Measurements from ENCODE around the gene CNOT6. TPM values are rescaled to one million over a fixed set of nuclear protein-coding genes. Genes with fewer than 3 reads are reported as not detected.

CNOT6 gene
- total RNA-seq, 1 donor from 2014 or later = 47.7 TPM

GRCh38 chr5:180599981-180600553 lies 105.9 kb downstream of the CNOT6 start:
- no peak for DNase-seq (ENCODE audit: low read depth)

DNA sequence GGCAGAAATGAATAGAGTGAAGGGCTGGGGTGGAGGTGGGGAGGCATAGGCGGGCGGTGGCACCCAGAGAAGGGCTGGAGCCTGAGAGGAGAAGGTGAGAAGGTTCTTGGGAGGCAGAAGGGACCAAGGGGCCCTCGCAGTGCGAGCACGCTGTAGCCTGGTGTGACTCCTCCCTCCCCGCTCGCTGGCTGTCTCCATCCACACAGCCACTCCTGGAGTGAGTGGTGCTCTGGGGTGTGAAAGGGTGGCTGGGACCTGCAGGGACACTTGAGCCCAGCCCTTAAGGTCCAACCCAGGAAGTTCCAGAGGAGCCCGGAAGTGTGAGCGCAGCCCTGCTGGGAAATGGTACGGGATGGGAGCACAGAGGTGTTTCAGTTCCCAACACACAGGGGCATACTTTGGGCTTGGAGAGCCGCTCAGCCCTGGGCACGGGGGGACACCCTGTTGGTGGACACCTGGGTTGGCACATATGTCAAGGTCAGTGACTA lies 106.4 kb downstream of the CNOT6 start:
- no peak for DNase-seq (ENCODE audit: low read depth)

DNA sequence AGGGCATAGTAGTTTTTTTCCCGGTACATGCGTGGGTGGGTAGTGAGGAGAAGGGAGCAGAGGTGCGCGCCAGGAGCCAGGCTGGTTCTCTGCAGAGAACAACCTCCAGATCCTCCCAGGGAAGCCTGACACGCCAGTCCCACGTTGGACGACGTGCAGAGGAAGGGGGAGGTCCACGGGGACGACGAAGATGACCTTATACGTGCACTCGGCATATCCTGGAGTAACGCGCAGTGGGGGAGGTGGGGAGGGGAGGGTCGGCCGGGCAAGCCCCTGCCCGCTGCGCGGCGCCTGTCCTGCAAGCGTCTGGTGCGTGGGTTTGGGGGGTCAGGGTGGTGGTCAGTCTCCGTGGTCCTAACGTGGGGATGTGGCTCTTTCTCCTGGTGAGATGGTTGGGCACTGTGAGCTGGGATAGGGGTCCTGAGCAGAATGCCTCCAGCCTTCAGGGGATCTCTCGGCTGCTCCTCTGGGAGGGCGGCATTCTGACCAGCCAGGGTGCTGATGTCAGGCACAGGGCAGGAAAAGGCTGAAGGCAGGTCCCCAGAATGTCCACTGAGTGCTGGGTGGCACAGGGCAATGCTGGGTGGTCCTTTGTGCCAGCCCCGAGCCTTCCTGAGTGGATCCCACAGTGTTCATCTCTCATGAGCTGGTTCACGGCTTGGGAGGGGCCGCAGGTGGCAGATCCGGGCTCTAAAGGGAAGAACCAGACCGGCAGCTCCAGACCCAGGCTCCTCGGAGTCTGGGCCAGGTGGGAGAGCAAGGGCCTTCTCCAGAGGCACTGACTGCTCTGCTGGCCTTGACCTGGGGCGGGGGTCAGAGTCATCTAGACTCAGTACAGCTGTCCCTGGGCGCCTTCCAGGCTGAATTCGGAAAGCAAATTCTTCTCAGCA lies 107.7 kb downstream of the CNOT6 start:
- no peak for DNase-seq (ENCODE audit: low read depth)

DNA sequence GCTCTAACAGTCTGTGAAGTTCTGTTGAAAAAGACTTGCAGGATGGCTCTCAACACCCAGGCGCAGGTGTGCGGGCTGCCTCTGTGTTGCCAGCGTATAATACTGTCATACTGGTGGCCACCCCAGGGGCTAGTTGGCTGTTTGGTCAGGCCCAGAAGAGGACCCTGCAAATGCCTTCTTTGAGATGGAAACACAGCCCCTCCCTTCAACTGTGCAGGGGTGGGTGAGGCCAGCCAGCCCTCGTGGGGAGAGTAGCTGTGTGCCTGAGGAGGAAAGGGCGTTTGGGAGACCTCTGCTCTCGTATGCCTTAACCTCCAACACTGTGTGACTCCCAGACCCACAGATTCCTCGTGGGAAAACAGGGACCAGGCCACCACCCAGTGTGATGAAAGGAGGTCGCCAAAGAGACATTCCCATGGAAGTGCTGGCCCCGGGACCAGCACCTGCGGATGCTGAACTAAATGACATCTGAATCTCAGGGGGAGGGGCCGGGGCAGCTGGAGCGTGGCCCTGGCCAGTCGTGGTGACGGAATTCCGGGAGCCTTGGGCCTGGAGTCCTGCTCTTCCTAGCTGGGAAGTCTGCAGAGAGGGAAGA lies 108.4 kb downstream of the CNOT6 start:
- DNase-seq (ENCODE audit: low read depth) = no peak

- no peak for DNase-seq (ENCODE audit: low read depth)
These were observed 109.0 kb downstream of the CNOT6 start for GRCh38 chr5:180603076-180603594.

DNA sequence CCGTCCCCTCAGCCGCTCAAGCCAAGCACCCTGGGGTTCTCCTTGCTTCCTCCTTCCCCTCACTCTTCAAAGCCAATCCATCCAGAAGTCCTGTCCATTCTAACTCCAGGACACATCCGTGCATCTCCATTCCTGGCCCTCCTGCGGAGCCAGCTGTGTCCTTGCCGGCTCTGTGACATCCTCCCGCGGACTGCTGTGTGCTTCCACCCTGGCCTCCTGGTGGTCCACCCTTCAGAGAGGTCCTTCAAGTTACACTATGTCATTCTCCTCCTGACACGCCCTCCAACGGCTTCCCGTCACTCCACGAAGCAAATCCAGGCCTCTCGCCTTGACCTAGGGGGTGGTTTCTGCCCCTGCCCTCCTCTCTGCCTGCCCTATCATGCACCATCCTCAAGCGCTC lies 110.1 kb downstream of the CNOT6 start:
- DNase-seq (ENCODE audit: low read depth) = no peak

DNA sequence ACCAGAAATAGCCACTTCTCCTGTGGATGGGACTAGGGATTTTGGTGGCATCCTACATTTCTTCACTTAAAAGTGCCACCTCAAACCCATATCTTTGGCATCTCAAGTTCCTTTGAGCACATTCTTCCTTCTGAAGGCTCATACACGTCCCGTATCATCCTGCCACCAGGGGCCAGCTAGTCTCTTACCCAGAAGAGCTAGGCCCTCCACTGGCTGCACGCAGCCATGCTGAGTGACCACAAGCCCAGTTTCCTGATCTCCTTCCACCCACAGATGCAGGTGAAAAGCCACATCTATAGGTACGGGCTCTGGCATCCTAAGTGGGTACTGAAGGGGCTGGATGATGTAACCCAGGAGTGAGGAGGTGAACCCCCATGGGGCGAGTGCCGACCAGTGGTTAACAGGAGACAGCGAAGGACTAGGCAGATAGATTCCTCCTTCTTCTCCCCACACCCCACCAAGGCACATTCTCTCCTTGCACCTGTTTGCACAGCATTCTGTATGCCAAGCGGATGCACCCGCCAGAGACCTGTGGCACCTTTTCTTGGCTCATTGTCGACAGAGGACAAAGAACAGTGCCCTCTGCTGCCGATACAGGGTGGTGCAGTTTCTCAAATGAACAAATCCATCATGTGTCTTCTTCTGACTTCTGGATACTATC lies 111.5 kb downstream of the CNOT6 start:
- DNase-seq (ENCODE audit: low read depth) = peak; percentile 47

DNA sequence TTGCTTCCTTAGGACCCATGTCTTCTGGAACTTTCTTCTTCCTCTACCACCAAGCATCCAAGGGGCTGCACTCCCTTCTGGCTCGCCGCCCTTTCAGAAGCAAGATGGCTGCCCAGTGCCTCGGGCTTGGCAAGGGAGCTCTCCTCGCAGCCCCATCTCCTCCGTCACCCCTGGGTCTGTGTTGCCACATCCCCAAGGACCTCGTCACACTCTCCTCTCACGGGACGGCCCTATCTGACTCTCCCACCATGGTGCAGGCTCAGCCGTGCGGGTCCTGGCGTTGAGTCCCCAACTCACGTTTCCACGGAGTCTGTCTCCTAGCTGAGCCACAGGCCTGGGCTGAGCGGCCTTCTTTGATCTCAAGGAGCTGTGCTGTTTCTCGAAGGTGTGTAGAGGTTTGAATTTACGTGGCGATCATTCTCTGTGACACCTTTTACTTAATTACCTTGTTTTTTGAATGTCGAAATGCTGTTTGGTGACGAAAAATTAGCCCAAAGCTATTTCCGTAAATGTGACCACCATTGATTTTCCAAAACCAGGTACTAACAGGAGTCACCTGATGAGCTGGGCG lies 112.1 kb downstream of the CNOT6 start:
- DNase-seq (ENCODE audit: low read depth) = no peak

DNA sequence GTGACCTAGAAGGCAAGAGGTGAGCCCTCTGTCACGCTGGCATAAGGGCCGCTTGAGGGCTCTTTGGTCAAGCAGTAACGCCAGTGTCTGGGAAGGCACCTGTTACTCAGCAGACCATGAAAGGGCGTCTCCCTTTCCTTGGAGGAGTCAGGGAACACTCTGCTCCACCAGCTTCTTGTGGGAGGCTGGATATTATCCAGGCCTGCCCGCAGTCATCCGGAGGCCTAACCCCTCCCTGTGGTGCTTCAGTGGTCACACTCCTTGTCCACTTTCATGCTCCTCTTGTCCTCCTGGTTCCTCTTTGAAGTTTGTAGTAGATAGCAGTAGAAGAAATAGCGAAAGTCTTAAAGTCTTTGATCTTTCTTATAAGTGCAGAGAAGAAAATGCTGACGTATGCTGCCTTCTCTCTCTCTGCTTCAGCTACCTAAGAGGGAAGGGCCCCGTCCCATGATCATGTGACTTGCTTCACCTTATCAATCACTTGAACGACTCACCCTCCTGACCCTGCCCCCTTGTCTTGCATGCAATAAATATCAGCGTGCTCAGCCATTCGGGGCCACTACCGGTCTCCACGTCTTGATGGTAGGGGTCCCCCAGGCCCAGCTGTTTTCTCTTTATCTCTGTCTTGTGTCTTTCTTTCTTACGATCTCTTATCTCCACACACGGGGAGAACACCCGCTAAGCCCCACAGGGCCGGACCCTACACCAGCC lies 113.8 kb downstream of the CNOT6 start:
- DNase-seq (ENCODE audit: low read depth) = peak; percentile 14

- DNase-seq (ENCODE audit: low read depth) = no peak
These were observed 114.6 kb downstream of the CNOT6 start for GRCh38 chr5:180608572-180609310.

DNA sequence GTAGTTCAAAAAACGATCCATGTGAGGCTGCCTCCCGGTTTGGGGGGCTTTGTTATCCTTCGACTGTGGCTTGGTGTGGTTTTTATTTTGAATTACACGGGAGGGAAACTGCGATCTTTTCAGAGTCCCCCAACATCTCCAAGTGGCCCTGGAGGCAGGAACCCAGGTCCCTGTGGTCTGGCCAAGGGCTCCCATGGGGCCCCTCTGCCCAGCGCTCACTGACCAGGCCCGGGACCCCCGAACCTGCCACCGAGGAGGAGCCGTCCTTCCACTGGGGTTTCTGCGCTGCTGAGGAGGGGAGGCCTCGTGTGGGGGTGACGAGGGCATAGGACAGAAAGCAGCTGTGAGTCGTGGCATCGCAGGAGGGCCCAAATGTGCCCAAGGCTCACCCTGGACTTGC lies 115.2 kb downstream of the CNOT6 start:
- DNase-seq (ENCODE audit: low read depth) = no peak

- DNase-seq (ENCODE audit: low read depth) = no peak
These were observed 115.8 kb downstream of the CNOT6 start for GRCh38 chr5:180609817-180610550.

DNA sequence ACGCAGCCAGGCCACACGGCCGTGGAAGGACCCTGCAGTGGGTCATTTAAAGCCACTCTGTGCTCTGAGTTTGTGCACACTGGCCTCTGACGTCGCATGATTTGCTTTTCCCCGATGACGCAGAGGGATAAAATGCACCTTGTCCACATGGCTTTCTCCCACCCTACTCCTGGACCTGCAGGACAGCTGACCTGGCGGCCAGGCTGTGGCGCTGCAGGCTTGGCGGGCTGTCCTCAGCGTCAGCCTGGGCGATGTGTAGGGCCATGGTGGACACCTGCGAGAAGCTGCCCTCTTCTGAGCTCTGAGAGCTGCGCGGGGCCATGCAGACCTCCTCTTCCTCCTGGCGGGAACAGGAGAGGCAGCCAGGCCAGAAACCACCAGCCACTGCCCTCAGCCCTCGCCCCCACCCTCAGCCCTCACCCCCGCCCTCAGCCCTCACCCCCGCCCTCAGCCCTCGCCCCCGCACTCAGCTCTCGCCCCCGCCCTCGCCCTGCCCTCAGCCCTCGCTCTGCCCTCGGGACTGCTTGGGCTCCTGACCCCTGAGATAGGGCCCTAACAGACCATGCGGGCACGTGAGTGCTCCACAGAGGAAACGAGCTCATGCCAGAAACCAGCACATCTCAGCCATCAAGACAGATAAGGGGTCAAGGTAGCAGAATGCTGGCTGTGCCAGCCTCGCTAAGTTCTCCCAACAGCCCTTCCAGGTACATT lies 117.1 kb downstream of the CNOT6 start:
- DNase-seq (ENCODE audit: low read depth) = no peak

DNA sequence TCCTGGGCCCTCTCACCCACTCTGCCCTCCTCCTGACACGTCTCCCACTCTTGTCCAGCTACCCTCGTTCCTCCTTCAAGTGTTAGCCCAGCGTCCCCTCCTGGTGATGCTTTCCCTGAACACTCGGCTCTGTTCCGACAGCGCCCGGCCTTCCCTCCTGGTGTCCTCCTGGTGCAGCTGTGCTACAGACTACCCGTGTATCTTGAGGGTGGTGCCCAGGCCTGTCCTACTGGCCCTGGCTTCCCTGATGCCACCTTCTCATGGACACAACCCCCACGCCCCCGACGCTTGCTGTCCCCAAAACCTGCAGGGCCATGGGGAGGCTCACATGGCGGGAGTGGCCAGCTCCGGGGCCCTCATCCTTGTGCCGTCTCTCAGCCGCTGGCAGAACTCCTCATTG lies 118.5 kb downstream of the CNOT6 start:
- DNase-seq (ENCODE audit: low read depth) = no peak

GRCh38 chr5:180613188-180613813 lies 119.1 kb downstream of the CNOT6 start:
- DNase-seq (ENCODE audit: low read depth) = peak; percentile 21

- no peak for DNase-seq (ENCODE audit: low read depth)
These were observed 119.6 kb downstream of the CNOT6 start for GRCh38 chr5:180613814-180614188.

DNA sequence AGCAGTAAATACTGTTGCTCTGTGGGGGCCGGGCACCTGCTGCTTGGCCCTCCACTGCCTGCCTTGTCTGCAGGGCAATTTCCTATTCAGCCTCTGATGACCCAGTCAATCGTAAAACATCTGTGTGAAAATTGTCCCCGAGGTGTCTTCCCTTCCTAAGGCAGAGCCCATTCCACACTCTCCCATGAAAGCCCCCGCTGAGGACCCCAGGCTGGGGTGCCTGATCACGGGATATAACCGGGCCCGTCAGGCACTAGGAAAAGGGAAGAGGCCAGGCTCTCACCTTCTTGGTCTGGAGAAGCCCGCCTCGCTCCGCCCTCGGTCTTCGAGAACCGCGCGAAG lies 124.3 kb downstream of the CNOT6 start:
- no peak for DNase-seq (ENCODE audit: low read depth)

DNA sequence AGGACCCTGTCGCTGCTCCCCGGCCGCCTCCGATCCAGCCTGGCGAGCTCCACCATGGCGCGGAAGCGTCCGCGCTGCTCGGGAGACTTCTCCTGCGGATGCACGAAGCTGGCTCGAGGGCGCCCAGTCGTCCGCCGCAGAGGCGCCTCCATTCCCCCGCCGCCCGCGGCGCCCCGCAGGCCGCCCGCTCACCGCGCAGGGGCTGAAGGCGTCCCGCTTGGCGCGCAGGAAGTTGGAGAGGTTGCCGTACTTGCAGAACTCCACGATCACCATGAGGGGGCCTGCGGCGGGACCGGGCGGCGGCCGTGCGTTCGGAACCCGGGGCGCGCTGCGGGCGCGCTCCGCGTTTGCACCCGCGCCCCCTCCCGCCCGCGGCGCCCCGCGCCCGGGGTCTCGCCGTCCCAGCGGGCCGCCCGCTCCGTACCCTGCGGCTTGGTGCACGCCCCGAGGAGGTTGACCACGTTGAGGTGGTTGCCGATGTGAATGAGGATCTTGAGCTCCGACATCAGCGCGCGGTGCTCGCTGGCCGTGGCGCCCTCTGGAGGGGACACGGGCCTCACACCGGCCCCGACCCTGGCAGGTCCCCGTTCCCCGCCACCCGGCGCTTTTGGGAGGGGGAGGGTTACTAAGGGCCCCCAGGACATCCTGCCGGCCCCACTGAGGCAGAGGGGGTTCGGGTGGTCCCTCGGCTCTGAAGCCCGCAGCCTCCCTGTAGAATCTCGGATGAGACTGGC lies 124.8 kb downstream of the CNOT6 start:
- no peak for DNase-seq (ENCODE audit: low read depth)

Data from renal cortical epithelial cell (primary cell).